ENCODE results near the gene DPM3. TPM values are rescaled to one million over a fixed set of nuclear protein-coding genes. Genes with fewer than 3 reads are reported as not detected.
A peak's percentile ranks its signal among the peaks of the same experiment; 100 is the strongest.

DPM3 gene
- total and polyA plus RNA-seq, 2 of the 13 experiments (the other 11 are each of a cell fraction or from before 2014, with no cell fraction given): 23.2 to 53.4 TPM

DNA sequence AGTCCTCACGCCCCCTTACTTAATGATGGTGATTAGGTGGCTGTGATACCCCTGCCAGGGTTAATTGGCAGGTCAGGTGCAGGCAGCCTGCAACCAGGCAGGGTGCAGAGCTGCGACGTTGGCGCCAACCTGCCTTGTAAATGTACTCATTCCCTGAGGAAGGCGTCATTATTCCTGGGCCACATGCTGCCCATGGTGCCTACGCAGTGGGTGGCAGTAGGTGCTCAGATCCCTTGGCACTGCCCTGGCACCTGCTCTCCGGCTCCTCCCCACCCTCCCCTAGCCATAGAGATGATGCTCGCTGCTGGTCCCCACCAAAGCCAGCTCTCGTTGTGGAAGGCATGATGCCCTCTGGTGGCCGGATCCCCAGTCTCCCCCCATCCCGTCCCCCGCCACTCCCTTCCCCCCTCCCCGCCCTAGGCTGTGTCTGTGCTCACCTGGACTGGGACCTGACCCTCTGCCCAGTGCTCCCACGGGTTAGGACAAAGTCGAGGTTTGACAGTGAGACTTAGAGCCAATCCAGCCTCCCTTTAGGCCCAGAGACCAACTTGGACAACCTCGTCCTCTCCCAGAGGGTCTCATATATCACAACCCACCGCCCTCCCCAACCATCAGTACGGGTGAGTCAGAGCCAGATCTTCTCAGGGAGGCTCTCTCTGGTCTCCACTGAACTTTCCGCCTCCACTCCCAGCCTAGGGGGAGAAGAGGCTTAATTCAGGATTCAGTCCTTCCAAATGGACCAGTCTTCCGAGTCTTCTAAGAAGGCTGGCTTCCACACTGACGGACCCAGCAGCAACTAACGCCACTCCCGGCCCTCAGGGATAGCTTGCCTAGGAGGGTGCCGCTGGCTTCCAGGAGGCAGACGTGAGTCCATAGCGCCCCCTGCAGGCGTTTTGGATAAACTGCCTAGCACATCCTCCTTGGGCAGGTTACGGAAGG, 27.1 kb upstream of the DPM3 start (continued):
- TF ChIP-seq ZNF24 (IDR thresholded peaks at IDR 0.05) (no peak), ARNT (IDR thresholded peaks at IDR 0.05) (no peak), RBAK (CRISPR knock-in tag; IDR thresholded peaks at IDR 0.05) (no peak), ZNF382 (CRISPR knock-in tag; IDR thresholded peaks at IDR 0.05; ENCODE audit: borderline replicate concordance) (no peak), MLLT10 (CRISPR knock-in tag; IDR thresholded peaks at IDR 0.05) (no peak), PLSCR1 (CRISPR knock-in tag; IDR thresholded peaks at IDR 0.05; ENCODE audit: borderline replicate concordance) (no peak), SMYD3 (CRISPR knock-in tag; IDR thresholded peaks at IDR 0.05) (no peak), SETDB1 (CRISPR knock-in tag; IDR thresholded peaks at IDR 0.05; ENCODE audit: borderline replicate concordance) (no peak), ZBTB7A (CRISPR knock-in tag; IDR thresholded peaks at IDR 0.05) (no peak; the same call in 1 of the 2 replicates), AHR (CRISPR knock-in tag; IDR thresholded peaks at IDR 0.05) (no peak), ZMAT3 (CRISPR knock-in tag; conservative IDR thresholded peaks at IDR 0.05) (no peak), CBFB (CRISPR knock-in tag; IDR thresholded peaks at IDR 0.05) (no peak; the same call in 1 of the 2 replicates), CEBPG (CRISPR knock-in tag; IDR thresholded peaks at IDR 0.05) (no peak), LCORL (IDR thresholded peaks at IDR 0.05) (no peak), LCORL (CRISPR knock-in tag; IDR thresholded peaks at IDR 0.05) (peak; percentile 70; the same call in 1 of the 2 replicates), ZNF557 (CRISPR knock-in tag; IDR thresholded peaks at IDR 0.05) (no peak), RNF219 (CRISPR knock-in tag; IDR thresholded peaks at IDR 0.05) (no peak), SRSF1 (optimal IDR thresholded peaks at IDR 0.05; ENCODE audit: low read depth, low read length) (no peak), POLR2AphosphoS5 (IDR thresholded peaks at IDR 0.05; ENCODE audit: low read depth, low read length) (no peak), ARNTL (CRISPR knock-in tag; IDR thresholded peaks at IDR 0.05) (no peak; the same call in 1 of the 2 replicates), ZNF138 (CRISPR knock-in tag; IDR thresholded peaks at IDR 0.05; ENCODE audit: low read depth) (no peak), ATM (IDR thresholded peaks at IDR 0.05; ENCODE audit: borderline replicate concordance) (no peak), ZNF891 (CRISPR knock-in tag; IDR thresholded peaks at IDR 0.05) (0 out of 2 replicates have a peak, but pooled peaks have one; percentile 32), NR2C2 (CRISPR knock-in tag; IDR thresholded peaks at IDR 0.05; ENCODE audit: borderline replicate concordance) (peak; percentile 19; the same call in 1 of the 2 replicates), SKIL (CRISPR knock-in tag; IDR thresholded peaks at IDR 0.05; ENCODE audit: borderline replicate concordance) (no peak), TOE1 (CRISPR knock-in tag; IDR thresholded peaks at IDR 0.05) (no peak), HNF4G (IDR thresholded peaks at IDR 0.05; ENCODE audit: borderline replicate concordance, low read depth, low read length) (no peak), HNF4G (CRISPR knock-in tag; IDR thresholded peaks at IDR 0.05; ENCODE audit: borderline replicate concordance, low read depth) (no peak)
